ENCODE data around the gene HPCAL4. TPM values are rescaled to one million over a fixed set of nuclear protein-coding genes. Genes with fewer than 3 reads are reported as not detected.

HPCAL4 gene
- total RNA-seq, 1 experiment from 2014 or later: 0.12 TPM

DNA sequence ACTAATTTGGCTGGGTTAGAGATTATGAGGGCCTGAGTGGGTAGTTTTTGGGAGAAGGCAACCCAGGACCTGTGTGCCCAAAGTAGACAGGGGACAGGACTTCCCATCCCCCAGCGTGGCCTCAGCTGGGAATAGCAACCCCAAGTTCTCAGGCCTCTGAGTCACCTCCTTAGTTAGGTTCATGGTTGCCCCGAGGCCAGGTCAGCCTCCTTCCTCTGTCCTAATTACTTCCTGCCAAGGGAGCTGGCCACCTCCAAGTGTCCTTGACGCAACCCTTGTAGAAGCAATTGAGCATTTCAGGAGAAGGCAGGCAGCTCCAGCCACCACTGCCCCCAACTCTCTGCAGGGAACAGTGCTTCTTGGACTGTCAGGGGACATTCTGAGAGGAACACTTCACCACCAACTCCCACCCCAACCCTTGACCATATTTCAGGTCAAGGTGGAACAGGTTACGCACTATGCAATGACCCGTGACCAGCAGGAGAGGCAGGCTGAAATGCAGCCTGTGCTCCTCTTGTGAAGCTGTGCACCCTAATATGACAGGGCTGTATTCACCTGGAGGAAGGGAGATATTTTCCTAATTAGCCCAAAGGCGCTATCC, 14.2 kb downstream of the HPCAL4 start:
- DNase-seq (ENCODE audit: low read depth): peak; percentile 86

DNA sequence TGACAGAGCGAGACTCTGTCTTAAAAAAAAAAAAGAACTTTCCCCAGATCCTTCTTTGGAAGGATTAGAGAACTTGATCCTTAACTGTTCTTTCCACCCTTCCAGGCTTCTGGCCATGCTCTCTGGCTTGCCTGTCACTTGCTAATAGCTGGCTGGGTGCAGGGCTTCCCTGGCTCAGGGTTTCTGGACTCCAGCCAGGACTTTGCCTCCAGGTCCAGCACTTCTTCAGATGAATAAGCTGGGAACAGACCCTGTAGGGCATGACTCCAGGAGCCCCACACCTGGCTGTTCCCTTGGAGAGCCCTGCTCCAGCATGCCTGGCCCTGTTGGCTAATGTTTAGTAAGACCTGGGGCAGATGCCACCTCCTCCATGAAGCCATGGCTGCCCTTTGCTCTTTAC, 16.0 kb downstream of the HPCAL4 start:
- peak; percentile 20 for DNase-seq (ENCODE audit: low read depth)

DNA sequence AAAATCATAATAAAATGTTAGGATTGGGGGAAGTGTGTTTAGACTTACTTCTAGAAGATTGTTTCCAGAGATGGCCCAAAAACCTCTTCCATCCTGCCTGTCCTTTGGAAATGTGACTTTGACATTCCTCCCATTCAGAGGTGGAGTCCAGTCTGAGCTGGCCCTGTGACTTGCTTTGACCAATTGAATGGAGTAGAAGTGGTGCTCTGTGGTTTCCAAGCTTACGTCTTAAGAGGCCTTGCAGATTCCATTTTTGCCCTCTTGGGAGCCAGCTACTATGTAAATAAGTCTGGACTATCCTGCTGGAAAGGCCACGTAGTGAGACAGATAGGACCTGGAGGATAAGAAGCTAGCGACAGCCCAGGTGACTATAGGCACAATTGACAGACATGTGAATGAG, 18.0 kb downstream of the HPCAL4 start:
- no peak for DNase-seq (ENCODE audit: low read depth)

DNA sequence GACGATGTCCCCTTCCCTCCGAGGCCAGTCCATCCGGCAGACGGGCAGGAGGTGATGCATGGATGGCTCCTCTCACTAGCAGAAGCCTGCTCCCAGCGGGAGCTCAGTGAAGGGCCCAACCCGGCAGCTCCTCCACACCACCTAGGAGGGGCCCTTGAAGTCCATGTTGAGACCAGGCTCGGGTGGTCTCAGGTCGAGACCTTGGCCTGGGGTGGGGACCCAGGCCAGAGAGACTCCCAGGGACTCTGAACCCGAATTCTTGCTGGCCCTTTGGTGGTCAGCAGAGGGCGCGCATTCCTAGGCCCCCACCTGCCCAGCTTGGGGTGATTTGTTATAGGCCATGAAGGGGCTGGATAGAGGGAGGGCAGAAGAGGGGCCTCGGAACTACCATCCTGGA, 18.7 kb downstream of the HPCAL4 start:
- no peak for DNase-seq (ENCODE audit: low read depth)

DNA sequence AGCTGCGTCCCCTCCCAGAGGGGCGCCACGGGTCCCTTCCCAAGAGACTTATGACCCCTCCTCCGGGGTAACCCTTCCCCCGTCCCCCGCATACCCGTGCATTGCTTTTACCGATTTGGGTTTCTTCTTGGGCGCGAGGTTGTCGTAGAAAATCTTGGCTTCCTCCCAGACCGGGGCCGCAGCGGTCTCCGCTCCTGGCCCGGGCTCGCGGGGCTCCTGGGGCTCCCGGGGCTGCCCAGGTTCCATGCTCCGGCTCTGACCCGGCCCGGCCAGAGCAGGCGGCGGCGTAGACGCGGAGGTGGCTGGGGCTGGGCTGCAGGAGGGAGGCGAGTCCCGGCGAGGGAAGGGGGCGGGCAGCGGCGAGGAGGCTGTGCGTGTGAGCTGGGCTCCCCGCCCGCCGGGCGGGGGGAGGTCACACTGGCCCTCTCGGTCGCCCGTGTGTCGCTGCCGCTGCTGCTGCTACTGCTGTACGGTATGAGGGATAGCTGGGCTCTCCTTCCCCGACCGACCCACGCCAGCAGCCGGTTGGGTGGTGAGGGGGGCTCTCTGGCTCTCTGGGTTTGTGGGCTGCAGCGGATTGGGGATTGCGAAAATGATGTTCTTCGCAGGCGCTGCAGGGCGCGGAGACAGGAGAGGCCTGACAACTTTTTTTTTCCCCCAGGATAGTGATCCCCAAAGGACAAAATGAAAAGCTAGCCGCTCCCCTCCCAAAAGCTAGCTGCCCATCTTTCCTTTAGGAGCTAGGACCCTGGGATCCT, 19.3 kb downstream of the HPCAL4 start, which contains the start of gene NT5C1A:
TSS of gene NT5C1A (minus strand) at position 315 of the 758 bp plus-strand sequence. CDS start at position 246, 69 bp downstream.
- DNase-seq (ENCODE audit: low read depth): peak; percentile 27

DNA sequence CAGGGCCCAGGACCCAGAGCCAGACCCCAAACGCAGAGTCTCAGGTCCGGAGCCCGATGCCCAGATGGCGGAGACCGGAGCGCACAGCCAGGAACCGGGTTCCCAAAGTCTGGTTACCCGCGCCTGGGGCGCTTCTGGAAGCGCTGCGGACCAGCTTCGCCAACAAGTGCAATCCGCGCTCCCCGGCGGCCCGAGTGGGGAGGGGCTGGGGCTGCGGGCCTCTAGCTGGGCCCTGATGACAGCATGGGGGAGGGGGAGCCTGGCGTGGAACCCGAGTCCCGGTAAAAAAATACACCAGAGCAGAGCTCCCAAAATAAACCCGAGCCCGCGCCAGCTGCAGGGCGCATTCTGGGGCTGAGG, 19.8 kb downstream of the HPCAL4 start:
- DNase-seq (ENCODE audit: low read depth): no peak

DNA sequence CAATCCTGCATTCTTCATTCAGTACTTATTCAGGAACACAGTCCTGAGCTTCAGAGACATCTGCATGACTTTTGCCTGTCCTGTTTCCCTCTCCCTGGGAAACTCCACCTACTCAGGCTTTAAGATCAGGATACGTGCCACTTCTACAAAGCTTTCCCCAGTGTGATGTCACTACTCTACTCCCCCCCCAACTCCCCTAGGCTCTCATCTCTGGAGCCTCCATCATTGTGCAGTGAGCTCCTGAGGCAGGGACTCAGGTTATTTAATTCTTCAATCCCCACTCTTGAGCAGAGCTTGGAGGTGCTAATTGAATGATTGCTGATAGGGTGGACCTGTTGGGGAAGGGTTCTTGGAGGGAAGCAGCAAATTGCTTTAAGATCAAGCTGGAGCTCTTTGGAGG, 20.5 kb downstream of the HPCAL4 start:
- DNase-seq (ENCODE audit: low read depth): no peak

DNA sequence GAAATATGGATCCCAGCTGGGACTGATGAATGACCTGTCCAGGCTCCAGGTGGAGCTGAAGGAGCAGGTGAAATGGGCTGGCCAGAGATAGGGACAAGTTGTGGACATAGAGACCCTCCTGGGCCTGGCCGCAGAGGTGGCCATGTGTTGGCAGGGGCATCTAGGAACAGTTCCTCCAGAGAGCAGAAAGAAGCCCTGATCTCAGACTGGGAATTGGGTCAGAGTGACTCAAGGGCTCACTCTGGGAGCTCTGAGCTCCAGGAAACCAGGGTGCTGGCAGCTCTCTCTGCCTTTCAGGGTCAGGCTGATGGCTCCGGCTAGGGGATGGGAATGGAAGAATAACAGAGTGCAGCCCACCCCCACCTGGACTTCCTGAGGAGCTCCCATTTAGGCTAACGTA, 22.3 kb downstream of the HPCAL4 start:
- no peak for DNase-seq (ENCODE audit: low read depth)

DNA sequence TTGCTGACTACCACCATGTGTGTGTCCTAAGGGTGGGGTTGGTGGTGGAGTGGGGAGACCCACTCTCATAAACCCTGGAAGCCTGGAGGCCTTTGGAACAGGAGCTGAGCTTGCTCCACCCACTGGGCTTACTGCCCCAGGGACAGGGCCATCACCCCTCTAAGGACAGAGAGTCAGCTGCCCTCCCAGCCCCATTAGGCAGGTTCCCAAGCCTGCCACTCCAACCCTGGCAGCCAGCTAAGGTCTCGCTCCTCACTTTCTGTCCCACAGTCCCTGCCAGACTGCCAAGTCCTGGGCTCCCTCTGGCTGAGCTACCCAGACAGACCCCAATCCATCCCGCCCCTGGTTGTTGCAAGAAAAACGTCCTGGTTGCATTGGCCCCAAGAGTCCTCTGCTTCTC, 23.1 kb downstream of the HPCAL4 start:
- no peak for DNase-seq (ENCODE audit: low read depth)

DNA sequence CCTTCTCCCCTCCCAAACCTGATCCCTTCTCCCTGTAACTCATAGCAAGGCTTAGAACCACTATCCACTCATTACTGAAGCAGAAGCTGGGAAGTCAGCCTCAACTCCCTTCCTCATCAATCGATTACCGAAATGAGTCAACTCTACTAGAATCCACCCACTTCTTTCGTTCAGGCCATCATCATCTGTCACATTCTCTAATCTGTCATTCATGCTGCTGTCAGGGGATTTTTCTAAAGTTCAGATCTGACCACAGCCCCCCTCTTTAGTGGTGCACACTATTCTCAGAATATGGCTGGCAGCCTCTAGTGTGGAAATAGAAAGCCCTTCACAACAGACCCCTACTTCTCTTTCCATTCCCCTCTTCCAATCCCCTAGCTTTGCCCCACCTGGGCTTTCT, 24.5 kb downstream of the HPCAL4 start:
- DNase-seq (ENCODE audit: low read depth): no peak

DNA sequence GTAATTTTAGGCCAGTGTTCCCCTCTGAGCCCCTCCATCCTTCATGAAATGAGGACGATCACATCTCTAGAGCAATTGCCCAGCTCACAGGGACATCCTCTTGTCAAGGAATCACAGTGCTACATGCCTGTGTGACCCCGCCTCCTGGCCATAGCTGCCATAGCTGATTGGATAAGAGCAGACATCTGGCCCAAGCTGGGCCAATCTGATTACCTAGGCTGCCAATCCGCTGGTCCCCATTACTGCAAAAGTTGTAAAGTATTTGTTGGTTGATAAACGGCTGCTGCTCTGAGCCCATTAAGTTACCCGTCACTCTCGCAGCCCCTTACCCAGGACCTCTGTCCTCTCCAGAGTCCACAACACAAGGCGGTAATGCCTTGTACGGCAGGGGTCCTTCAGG, 27.7 kb downstream of the HPCAL4 start:
- DNase-seq (ENCODE audit: low read depth): no peak

DNA sequence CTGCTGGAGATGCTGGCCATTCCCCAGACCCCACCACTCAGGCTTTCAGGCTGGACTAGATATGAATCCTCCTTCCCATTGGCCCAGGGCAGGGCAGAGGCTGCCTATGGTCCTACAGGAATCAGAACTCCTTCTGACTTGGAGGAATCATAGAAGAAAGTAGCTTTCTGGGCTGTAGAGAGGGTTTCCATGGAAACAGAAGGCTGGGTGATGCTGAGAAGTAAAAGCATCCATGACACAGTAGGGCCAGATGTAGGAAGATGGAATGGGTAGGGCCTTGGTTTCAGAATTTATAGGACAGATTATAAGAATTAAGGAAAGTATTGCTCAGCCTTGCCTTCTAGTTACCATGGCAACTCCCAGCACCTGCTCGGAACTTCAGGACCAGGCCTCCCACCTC, 28.4 kb downstream of the HPCAL4 start:
- DNase-seq (ENCODE audit: low read depth): no peak

DNA sequence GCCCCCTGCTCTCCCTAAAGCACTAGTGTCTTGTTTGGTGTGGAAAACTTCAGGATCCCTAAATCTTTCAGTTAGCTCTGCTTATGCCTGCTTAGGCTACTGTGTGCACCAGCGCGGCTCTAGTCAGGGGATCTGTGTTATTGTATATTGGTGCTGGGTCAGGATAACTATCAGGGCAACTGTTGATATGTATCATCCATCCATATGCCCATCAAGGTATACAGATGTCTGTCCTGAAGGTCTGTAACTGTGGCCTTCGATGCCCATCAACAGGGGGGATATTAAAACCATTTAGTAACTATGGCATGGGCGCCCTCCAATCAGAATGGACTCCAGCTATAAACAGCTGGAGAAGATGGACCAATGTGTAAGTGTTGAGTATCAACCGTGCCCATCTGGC, 31.7 kb downstream of the HPCAL4 start:
- no peak for DNase-seq (ENCODE audit: low read depth)

DNA sequence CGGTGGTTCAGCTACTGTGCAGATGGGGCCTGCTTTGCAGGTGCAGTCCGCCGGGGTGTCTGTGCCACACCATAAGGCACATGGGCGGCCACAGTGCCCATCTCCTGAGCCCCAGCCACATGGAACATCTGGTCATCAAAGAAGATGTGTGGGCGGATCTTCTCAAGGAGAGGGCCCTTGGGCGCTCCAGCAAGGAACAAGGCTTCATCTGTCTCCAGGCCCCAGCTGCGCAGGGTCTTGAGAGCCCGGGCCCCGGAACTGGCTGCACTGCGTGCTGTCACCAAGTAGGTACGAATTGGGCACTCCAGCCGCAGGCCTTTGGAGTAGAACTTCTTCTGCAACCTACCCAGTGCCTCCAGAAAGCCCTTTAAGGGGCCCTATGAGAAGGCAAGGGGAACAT, 32.1 kb downstream of the HPCAL4 start:
- no peak for DNase-seq (ENCODE audit: low read depth)

DNA sequence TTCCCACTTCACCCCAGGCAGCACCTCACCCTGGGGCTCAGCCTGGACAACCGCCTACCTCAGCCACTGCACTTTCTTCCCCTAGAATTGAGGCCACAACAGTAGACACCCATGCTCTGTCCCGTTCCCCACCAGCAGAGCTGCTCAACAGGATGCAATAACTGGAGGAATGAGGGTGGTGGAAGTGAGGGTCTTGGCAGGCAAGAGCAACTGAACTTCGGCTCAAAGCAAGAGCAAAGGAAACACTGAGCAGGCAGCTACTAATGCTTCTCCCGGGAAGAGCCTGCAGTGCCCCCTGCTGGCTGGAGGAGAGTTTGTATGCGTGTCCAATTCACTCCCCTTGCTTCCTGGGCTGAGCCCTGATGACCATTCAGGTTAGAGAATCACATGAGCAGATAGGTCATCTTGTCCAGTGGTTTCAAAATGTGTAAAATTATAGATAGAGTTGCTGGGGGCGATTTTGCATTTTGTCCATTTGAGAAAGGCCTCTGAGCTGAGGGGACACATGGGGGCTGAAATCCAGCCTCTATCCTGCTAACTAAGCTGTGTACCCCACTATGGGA, 33.2 kb downstream of the HPCAL4 start:
- peak; percentile 63 for DNase-seq (ENCODE audit: low read depth)

DNA sequence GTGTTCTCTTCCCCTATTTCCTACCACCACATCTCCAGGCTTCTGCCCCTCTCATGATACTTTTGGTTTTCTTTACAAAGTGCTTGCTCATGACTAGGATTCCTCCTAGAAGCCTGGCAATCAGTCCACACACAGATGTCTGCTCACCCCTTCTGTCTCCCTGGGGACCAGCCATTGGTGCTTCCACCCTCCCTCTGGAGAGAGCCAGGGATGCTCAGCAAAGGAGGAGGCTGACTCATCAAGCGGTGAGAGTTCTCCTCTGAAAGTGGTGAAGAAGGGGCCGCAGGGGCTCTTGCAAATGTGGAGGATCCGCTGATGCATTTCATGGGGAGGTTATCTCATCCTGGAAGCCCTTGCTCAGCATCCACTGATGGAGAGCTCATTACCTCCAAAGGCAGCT, 33.8 kb downstream of the HPCAL4 start:
- DNase-seq (ENCODE audit: low read depth): peak; percentile 52

DNA sequence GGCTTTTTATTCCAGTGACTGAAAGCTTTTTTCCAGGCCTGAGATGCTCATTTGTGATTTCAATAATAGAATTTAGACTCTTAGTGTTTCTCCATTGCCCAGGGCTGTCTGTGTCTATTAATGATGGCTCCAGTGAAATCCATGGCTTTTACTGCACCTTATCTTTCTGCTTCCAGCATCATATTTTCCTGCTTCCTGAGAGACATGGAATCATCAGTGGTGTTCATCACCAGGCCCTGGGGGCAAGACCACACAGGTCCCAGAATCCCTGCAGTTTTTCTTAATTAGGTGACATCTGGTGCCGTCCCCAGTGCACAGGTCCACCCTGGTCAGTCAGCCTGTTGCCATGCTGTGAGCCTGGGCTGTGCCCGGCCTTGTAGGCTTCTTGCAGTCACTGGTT, 34.8 kb downstream of the HPCAL4 start:
- DNase-seq (ENCODE audit: low read depth): no peak

DNA sequence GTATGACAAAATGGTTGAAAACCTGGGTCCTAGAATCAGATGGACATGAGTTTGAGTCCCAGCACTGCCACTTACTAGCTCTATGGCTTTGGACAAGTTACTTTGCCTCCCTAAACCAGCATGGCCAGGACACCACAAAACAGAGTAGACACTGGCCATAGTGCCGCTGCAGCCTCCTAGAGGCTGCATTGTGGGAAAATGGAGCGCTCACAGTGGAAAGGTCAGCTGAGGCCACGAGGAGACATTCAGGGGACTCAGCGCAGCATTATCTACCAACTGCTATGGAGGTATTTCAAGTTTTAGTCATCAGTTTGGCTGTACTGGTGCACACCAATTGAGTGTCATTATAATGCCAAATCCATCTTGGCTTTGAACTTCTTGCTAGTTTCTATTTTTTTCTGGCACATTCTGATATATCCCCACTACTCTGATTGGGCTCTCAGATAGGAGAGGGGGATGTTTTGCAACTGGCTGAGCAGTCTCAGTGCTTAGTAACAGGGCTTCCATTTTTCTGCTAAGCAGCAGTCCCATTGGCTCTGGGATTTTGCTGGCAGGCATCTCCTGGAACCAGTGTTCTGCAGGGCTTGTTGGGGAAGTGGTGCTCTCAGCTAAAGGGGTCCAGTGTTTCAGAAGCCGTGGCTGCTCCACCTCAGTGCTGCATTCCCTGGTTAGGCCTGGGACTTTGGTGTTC, 35.5 kb downstream of the HPCAL4 start:
- DNase-seq (ENCODE audit: low read depth): no peak

DNA sequence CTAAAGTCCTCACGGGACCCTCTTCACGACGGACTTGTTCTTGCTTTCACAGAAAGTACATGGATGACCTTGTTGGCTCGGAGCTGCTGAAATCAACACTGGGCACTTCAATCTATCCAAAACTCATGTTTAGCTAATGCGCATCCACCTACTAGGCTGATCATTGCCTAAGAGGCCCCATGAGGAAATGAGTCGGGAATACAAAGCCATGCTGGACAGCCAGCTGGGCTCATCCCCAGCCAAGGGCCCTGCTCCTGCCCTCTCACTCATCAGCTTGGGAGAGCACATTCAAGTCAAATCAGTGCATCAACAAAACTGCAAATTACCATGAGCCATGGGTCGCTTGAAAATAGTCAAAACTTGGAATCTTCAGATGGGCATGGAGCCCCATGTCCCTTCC, 36.9 kb downstream of the HPCAL4 start:
- no peak for DNase-seq (ENCODE audit: low read depth)

DNA sequence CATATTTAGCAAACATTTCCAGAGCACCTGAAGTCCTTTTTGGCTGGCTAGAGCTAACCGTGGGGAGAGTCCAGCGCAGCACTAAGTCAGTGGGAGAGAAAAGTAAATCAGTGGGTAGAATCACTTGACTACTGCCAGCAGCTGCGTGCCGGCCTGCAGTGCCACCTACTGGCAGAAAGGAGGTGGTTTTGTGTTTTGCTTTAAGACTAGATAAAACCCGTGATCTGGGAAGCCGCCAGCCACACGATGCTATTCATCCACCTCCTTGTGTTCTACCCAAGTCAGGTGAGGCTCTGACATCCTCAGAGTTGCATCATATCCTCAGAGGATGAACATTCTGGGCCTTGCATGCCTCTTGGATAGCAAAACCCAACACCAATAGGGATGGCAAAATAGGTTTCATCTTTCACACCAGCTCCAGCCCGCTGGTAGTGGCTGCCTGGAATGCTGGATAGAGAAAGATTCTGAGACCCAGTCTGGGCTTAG, 37.6 kb downstream of the HPCAL4 start:
- peak; percentile 68 for DNase-seq (ENCODE audit: low read depth)

DNA sequence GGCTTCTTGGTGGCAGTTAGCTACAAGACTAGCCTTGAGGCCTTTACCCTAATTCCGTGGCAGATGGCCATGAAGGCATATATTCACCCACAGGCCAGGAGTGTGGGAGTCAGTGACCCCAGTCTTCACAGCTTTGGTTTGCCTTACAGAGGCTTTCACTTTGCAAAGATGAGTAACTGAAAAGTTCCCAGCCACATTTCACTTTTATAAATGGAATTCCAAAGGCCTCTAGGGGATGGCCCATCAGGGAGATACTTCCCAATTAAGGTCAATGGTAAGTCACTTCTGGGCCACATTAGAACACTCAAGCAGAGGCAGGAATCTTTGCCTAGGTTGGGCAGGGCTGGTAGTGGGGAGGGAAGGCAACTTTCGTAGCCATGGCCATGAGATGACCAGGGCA, 38.7 kb downstream of the HPCAL4 start:
- DNase-seq (ENCODE audit: low read depth): peak; percentile 20

DNA sequence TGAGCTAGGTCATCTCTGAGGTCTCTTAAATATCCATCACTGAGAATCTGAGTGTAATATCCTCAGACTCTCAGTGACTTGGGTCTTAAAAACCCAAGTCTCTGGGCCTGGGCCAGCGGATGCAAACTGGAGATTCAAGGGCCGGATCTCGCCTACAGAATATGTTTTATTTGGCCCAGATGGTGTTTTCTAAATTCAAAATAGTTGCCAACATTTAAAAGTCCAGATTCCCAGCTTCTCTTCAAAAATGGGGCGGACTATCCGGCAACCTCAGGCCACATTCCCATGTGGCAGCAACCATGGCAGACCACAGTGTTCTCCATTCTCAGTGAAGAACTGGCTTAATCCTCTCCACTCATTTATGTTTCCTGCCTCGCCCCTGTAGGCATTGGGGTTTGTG, 39.1 kb downstream of the HPCAL4 start:
- DNase-seq (ENCODE audit: low read depth): no peak

DNA sequence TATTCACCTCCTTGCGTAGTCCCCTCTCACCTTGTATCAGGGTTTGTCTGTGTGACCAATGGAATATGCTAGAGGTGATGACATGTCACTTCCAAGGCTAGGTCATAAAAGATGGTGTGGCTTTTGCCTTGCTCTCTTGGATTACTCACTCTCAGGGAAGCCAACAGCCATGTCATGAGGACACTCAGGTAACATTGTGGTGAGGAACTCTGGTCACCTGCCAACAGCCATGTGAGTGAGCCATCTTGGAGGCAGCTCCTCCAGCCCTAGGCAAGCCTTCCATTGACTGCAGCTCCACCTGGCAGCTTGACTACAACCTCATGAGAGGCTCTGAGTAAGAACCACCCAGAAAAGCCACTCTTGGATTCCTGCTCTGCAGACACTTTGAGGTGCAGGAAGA, 40.8 kb downstream of the HPCAL4 start:
- DNase-seq (ENCODE audit: low read depth): no peak

All from RPMI7951 (cell line).